22Rv1 (cell line): ENCODE data around the gene EXOC2.
"Not testable (repeated sequence)": the region's sequence is repeated elsewhere in the genome, so short reads cannot be mapped to it uniquely, and the experiment has no call there.

Experiments
- H3K27ac ChIP-seq: fragments of 450-650 bp; 2 replicates; pipeline ENCODE4 v1.5.1; 2017
- ZFX ChIP-seq: fragments of 450-650 bp; IDR thresholded peaks from 2 replicates; pipeline ENCODE4 v1.6.1; 2017; ENCODE audit warnings: antibody characterized with exemption, borderline replicate concordance
- TF ChIP-seq, protein P1 (sequence below): fragments of 450-650 bp; IDR thresholded peaks from 2 replicates; pipeline ENCODE4 v1.5.1; 2017; ENCODE audit warnings: mild to moderate bottlenecking

The EXOC2 gene

DNA sequence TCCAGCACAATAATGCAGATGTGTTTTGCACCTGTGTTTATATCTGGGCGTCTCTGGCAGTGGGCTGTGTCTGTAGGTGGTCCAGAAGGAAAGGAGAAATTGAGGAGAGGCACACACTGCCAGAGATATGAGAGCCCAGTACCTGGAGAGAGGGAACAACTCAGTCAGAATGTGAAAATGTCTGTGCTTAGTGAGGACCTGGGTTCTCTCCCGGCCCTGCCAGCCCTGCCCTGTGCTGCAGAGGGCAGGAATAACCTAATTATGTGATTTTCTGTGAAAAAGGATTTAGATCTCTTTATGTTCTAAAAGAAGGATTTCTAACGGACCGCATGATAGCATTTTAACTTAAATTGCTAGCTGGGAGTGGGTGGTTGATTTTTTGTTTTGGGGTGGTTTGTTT lies 8.3 kb upstream of the EXOC2 start:
- TF ChIP-seq, protein P1, sequence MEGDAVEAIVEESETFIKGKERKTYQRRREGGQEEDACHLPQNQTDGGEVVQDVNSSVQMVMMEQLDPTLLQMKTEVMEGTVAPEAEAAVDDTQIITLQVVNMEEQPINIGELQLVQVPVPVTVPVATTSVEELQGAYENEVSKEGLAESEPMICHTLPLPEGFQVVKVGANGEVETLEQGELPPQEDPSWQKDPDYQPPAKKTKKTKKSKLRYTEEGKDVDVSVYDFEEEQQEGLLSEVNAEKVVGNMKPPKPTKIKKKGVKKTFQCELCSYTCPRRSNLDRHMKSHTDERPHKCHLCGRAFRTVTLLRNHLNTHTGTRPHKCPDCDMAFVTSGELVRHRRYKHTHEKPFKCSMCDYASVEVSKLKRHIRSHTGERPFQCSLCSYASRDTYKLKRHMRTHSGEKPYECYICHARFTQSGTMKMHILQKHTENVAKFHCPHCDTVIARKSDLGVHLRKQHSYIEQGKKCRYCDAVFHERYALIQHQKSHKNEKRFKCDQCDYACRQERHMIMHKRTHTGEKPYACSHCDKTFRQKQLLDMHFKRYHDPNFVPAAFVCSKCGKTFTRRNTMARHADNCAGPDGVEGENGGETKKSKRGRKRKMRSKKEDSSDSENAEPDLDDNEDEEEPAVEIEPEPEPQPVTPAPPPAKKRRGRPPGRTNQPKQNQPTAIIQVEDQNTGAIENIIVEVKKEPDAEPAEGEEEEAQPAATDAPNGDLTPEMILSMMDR: no peak
- TF ChIP-seq ZFX: no peak
- no peak overlapping the region for H3K27ac ChIP-seq

DNA sequence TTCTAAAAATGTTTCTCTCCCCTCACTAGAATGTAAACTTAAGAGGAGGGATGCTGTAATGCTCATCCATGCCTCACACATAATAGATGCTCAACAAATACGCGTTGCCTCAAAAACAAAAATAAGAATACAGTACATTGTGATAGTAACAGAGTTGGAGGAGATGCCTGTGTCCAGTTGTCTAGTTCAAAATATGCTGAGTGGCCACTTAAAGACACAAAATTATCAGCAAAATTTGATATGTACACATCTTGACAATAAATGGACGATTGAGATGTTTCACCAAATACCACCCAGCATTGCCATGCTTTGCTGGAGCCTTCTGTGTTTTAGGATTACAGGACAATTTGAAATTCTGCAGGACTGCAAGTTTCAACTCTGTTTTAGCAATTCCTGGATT lies 7.6 kb upstream of the EXOC2 start:
- no peak overlapping the region for H3K27ac ChIP-seq
- TF ChIP-seq ZFX: no peak

DNA sequence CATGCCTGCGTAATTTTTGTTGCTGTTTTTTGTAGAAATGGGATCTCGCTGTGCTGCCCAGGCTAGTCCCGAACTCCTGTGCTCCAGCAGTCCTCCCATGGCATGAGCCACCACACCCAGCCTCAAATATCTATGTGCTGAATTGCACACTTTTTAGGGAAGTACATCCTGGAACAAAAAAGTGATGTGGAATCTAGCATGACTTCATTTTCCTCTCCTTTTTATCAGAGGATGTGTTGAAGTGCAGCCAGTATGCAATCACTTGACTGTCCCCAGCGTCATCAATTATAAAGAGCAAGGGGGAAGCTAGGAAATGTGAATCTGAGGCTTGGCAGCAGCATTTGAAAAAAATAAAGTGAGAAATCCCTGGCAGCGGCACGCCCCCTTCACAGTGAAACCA lies 6.4 kb upstream of the EXOC2 start:
- no peak overlapping the region for H3K27ac ChIP-seq
- TF ChIP-seq, protein P1: no peak
- TF ChIP-seq ZFX: no peak

DNA sequence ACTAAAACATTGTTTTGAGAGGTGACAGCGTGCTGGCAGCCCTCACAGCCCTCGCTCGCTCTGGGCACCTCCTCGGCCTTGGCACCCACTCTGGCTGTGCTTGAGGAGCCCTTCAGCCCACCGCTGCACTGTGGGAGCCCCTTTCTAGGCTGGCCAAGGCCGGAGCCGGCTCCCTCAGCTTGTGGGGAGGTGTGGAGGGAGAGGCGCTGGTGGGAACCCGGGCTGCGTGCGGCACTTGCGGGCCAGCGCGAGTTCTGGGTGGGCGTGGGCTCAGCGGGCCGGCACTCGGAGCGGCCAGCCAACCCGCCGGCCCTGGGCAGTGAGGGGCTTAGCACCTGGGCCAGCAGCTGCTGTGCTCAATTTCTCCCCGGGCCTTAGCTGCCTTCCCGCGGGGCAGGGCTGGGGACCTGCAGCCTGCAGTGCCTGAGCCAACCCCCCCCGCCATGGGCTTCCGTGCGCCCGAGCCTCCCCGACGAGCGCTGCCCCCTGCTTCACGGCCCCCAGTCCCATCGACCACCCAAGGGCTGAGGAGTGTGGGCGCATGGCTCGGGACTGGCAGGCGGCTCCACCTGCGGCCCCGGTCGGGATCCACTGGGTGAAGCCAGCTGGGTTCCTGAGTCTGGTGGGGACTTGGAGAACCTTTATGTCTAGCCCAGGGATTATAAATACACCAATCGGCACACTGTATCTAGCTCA lies 1.6 kb upstream of the EXOC2 start:
- H3K27ac ChIP-seq: not testable (repeated sequence)

DNA sequence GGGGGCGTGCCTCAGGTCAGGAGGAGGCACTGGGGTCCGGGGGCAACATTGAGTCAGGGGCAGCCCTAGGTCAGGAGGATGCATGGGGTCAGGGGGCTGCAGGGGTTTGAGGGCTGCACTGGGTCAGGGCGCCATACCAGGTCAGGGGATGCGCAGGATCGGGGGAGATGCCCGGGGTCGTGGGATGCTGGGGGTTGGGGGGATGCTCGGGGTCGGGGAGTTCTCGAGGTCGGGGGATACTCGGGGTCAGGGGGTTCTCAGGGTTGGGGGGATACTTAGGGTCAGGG lies 727 bp upstream of the EXOC2 start:
- no peak for TF ChIP-seq ZFX
- TF ChIP-seq, protein P1: no peak
- no peak overlapping the region for H3K27ac ChIP-seq

DNA sequence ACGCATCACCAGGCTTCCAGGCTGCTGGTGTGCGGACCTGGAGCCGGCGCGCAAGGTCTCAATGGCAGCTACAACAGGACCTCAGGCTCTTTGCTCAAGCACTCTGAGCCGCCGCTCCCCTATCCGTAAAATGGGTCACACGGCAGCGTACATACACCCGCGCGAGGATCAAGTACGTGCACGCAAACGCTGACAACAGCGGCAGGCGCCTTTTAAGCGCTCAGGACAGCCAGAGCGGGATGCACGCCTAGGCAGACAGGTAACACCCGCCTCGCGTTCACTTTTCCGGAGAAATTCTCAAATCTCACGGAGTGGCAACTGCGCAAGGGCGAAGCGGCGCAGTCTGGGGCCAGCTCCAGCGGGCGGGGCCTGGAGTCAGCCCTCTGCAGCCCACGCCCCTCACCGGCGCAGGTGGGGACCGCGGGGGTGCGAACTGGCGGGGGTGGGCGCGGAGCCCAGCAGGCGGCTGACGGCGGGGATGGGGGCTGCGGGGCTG lies 535 bp downstream of the EXOC2 start:
- TF ChIP-seq, protein P1: no peak
- no peak for TF ChIP-seq ZFX
- peak overlapping the region; percentile 66 for H3K27ac ChIP-seq

DNA sequence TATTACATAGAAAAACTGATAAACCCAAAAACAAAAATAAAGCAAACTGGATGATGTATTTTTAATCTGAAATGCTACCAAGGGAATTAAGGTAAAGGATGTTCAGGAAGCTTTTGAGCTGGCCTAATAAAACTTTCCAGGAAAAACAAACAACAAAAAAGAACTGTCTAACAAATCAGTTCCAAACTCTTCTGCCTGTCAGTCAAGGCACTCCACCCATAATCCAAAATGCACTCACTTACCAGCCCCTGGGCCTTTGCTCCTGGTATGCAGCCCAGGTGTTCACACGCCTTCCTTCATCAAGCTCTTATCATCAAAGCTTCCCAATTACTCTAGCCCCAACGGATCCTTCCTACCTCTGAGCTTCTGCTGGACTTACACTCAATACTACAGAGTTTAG lies 3.7 kb downstream of the EXOC2 start:
- H3K27ac ChIP-seq: no peak overlapping the region
- no peak for TF ChIP-seq ZFX
- TF ChIP-seq, protein P1: no peak

DNA sequence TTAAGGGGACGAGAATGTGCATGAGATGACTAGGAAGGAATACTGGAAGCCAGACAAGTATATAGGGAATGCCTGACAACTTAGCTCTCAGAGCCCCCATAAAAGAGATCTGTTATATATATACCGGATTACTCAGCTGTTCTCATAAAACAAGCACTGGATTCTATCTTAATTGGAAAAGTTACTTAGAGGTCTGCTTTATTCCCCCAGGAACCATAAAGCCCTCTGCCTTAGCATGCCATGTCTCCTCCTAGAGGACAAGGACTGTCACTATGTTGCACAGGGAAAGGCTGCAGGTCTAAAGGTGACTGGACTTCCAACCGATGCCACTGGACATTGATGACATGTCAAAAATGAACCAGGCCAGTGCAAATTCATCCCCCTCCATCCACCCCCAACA lies 6.4 kb downstream of the EXOC2 start:
- no peak for TF ChIP-seq ZFX
- TF ChIP-seq, protein P1: no peak
- H3K27ac ChIP-seq: no peak overlapping the region
